SKM-1 treated with dmso at 0.1 percent for 144 hours (cell line): Measurements from ENCODE around the gene OR2V1.
"Not testable (repeated sequence)": the region's sequence is repeated elsewhere in the genome, so short reads cannot be mapped to it uniquely, and the experiment has no call there.

Experiments
- DNase-seq: peaks from one replicate; lab custom pipeline; 2025; ENCODE audit not compliant: unreplicated experiment; lab: John Stamatoyannopoulos, UW

Gene OR2V1

GRCh38 chr5:181104606-181105390, 26.2 kb downstream of the OR2V1 start:
- not testable (repeated sequence) for DNase-seq

GRCh38 chr5:181104259-181104568, 26.8 kb downstream of the OR2V1 start:
- DNase-seq = not testable (repeated sequence)

GRCh38 chr5:181101930-181102674, 28.9 kb downstream of the OR2V1 start:
- not testable (repeated sequence) for DNase-seq

GRCh38 chr5:181101030-181101641, 29.8 kb downstream of the OR2V1 start:
- not testable (repeated sequence) for DNase-seq

GRCh38 chr5:181100121-181100875, 30.7 kb downstream of the OR2V1 start:
- DNase-seq = no peak

- DNase-seq = no peak
Observed at GRCh38 chr5:181099602-181100086, 31.3 kb downstream of the OR2V1 start.

- no peak for DNase-seq
Observed at GRCh38 chr5:181098762-181099601, 32.0 kb downstream of the OR2V1 start.

GRCh38 chr5:181097759-181098491, 33.0 kb downstream of the OR2V1 start:
- DNase-seq = not testable (repeated sequence)

GRCh38 chr5:181097383-181097753, 33.6 kb downstream of the OR2V1 start:
- DNase-seq = not testable (repeated sequence)

- DNase-seq = not testable (repeated sequence)
Observed at GRCh38 chr5:181096721-181097382, 34.1 kb downstream of the OR2V1 start.

- not testable (repeated sequence) for DNase-seq
Observed at GRCh38 chr5:181095162-181095561, 35.8 kb downstream of the OR2V1 start.

- DNase-seq = no peak
Observed at GRCh38 chr5:181092428-181092827, 38.5 kb downstream of the OR2V1 start.

GRCh38 chr5:181088289-181088688, 42.7 kb downstream of the OR2V1 start:
- no peak for DNase-seq

- DNase-seq = no peak
Observed at GRCh38 chr5:181087309-181087708, 43.7 kb downstream of the OR2V1 start.

- no peak for DNase-seq
Observed at GRCh38 chr5:181086884-181087205, 44.1 kb downstream of the OR2V1 start.

GRCh38 chr5:181086026-181086883, 44.7 kb downstream of the OR2V1 start:
- no peak for DNase-seq

GRCh38 chr5:181084621-181085195, 46.3 kb downstream of the OR2V1 start:
- DNase-seq = no peak

GRCh38 chr5:181081989-181082388, 49.0 kb downstream of the OR2V1 start:
- DNase-seq = no peak
